Peyer's patch (tissue), 4 donors: Measurements from ENCODE around the gene MSI2. TPM values are rescaled to one million over a fixed set of nuclear protein-coding genes. Genes with fewer than 3 reads are reported as not detected.

ENCODE experiments used
- DNase-seq, 3 donors: peaks; one replicate each; pipeline ENCODE4 v3.0.0-alpha.2; 2017 to 2019
- H3K27ac ChIP-seq, 4 donors: fragments of 200-600 bp; sonication (generic); one replicate each; pipeline ENCODE4 v1.5.1; 2016 to 2019
- H3K27me3 ChIP-seq, 2 donors: fragments of 200-600 bp; sonication (generic); one replicate each; pipeline ENCODE4 v1.5.1; 2019
- H3K36me3 ChIP-seq, 3 donors: fragments of 200-600 bp; sonication (generic); one replicate each; pipeline ENCODE4 v1.5.1; 2016 to 2019
- H3K4me1 ChIP-seq, 4 donors: fragments of 200-600 bp; sonication (generic); one replicate each; pipeline ENCODE4 v1.5.1; 2016 to 2019
- H3K4me3 ChIP-seq, 4 donors: fragments of 200-600 bp; sonication (generic); 1 replicate in 3 of 4; 2 replicates in 1 of 4; pipeline ENCODE4 v1.5.1; 2016 to 2019; ENCODE audit warnings: mild to moderate bottlenecking in 1 of 4
- H3K9me3 ChIP-seq, 4 donors: fragments of 200-600 bp; sonication (generic); one replicate each; pipeline ENCODE4 v1.5.1; 2016 to 2019; ENCODE audit warnings: mild to moderate bottlenecking in 1 of 4
- POLR2A ChIP-seq, 2 donors: fragments of 450-650 bp; IDR thresholded peaks; one replicate each; pipeline ENCODE4 v1.5.1; 2017; ENCODE audit warnings: antibody characterized with exemption in 2 of 2, mild to moderate bottlenecking in 2 of 2, moderate library complexity in 2 of 2
- total RNA-seq, 4 donors: library from RNA; depleted of rRNA; stranded (reverse); fragments of >200 nt; gene quantifications; one replicate each; pipeline ENCODE4 v1.1.0, GENCODE V29; 2016
- TF ChIP-seq, protein P1 (sequence below), 6 experiments: fragments of 450-650 bp in 4 of 6; fragments of 200-600 bp in 2 of 6; sonication (generic) in 1 of 6; IDR thresholded peaks; one replicate each; pipeline ENCODE4 v1.5.1; 2017 to 2019; ENCODE audit warnings: antibody characterized with exemption in 6 of 6, mild to moderate bottlenecking in 3 of 6, moderate library complexity in 1 of 6

Gene MSI2
- total RNA-seq, 4 donors from 2014 or later: 25.9 to 39.0 (median 29.2) TPM

DNA sequence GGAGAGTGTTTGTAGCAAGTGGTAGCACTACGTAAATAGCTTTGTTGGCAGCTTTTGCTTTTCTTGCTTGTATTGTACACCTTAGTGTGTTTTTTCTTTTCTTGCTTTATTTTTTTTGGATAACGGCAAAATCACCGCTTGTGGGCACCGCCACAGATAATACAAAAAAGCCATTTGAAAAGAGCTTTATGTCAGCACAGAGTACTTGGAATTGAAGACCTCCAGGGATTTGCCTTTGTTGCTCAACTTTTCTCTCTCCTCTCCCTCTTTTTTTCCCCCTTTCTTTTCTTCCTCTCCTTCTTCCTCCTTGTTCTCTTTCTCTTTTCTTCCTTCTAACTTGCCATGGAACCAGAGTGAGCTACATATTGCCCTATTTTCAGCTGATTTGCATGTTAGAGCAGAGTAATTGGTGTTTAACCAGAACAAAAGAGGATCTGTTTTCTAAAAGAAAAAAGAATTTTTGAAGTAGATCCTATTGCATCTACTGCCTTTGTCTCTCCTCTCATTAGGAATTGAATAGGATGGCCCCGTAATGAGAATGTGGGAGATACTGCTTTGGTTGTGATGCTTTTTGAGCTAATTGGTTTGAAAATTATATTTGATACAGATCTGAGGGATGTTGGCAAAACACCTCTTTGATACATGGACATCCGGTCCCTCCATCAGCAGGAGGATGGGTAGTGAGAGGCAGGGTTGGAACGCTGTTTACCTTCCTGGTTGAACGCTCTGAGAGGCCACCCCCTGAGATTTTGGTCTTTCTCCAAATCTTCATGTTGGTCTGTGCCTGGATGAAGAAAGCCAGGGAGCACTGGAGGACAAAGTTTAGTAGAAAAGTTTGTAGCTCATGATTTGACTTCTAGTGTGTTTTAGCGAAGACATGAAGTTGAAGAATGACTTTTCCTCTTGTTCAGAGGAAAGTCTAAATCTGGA lies 85.6 kb downstream of the MSI2 start:
- H3K4me1 ChIP-seq: no peaks in the 10 kb centered on the region
- DNase-seq: no peak
- H3K36me3 ChIP-seq: no peaks in the 10 kb centered on the region
- no peaks in the 10 kb centered on the region for H3K9me3 ChIP-seq
- H3K4me3 ChIP-seq: no peak overlapping the region
- H3K27me3 ChIP-seq: no peaks in the 10 kb centered on the region
- TF ChIP-seq POLR2A (IDR thresholded peaks at IDR 0.05): no peak
- TF ChIP-seq, protein P1, sequence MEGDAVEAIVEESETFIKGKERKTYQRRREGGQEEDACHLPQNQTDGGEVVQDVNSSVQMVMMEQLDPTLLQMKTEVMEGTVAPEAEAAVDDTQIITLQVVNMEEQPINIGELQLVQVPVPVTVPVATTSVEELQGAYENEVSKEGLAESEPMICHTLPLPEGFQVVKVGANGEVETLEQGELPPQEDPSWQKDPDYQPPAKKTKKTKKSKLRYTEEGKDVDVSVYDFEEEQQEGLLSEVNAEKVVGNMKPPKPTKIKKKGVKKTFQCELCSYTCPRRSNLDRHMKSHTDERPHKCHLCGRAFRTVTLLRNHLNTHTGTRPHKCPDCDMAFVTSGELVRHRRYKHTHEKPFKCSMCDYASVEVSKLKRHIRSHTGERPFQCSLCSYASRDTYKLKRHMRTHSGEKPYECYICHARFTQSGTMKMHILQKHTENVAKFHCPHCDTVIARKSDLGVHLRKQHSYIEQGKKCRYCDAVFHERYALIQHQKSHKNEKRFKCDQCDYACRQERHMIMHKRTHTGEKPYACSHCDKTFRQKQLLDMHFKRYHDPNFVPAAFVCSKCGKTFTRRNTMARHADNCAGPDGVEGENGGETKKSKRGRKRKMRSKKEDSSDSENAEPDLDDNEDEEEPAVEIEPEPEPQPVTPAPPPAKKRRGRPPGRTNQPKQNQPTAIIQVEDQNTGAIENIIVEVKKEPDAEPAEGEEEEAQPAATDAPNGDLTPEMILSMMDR (IDR thresholded peaks at IDR 0.05): no peak
- no peak overlapping the region for H3K27ac ChIP-seq

DNA sequence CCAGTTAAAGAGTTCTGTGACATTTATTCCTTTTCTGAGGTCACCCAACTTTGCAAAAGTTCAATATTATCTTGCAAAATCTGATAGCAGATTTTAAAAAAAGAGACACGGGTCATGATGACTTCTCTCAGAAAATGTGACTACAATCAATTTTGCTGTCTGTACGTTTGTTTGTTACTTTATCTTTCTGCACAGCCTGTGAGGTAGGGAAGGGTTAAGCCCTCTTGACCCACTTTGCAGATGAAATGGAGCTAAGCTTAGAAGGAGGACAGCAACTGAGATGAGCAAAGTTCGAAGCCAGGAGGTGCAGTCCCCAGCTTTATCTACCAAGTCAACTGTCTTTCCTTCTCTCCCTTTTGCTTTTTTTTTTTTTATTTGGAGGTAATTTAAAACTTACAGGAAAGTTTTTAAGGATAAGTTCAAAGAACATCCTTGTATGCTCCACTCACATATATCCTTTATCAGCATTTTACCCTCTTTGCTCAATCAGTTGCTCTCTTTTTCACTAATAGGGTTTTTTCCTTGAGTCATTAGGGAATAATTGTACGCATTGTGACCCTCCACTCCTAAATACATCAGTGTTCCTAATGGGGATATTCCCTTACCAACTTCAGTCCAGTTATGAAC lies 86.8 kb downstream of the MSI2 start:
- Histone ChIP-seq H3K27me3 (no peaks in the 10 kb centered on the region), H3K27ac (no peak overlapping the region), H3K4me3 (no peak overlapping the region), H3K4me1 (no peaks in the 10 kb centered on the region), H3K9me3 (no peaks in the 10 kb centered on the region), H3K36me3 (peaks cover 0 to 5% (median 0%) of the 10 kb centered on the region in 3 donors)
- DNase-seq: no peak
- TF ChIP-seq, protein P1 (IDR thresholded peaks at IDR 0.05): no peak
- TF ChIP-seq POLR2A (IDR thresholded peaks at IDR 0.05): no peak

DNA sequence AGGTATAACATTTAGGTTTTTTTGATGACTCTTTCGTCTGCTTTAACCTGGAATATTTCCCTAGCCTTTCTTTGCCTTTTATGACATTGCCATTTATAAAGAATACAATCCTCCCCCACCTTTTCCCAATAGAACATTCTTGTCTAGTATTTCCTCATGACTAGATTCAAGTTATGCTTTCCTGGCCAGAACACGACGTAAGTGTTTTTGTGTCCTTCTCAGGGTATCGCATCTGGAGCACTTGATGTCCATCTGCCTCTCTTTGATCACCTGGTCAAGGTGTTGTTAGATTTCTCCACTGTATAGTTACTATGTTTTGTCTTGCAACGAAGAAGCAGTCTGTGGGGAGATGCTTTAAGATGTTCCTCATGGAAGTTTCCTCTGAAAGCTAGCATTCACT lies 87.4 kb downstream of the MSI2 start:
- no peak overlapping the region for H3K27ac ChIP-seq
- TF ChIP-seq POLR2A (IDR thresholded peaks at IDR 0.05): no peak
- TF ChIP-seq, protein P1 (IDR thresholded peaks at IDR 0.05): no peak
- H3K9me3 ChIP-seq: no peaks in the 10 kb centered on the region
- no peaks in the 10 kb centered on the region for H3K4me1 ChIP-seq
- H3K36me3 ChIP-seq: peaks cover 0 to 5% (median 0%) of the 10 kb centered on the region in 3 donors
- no peaks in the 10 kb centered on the region for H3K27me3 ChIP-seq
- DNase-seq: no peak
- H3K4me3 ChIP-seq: no peak overlapping the region

DNA sequence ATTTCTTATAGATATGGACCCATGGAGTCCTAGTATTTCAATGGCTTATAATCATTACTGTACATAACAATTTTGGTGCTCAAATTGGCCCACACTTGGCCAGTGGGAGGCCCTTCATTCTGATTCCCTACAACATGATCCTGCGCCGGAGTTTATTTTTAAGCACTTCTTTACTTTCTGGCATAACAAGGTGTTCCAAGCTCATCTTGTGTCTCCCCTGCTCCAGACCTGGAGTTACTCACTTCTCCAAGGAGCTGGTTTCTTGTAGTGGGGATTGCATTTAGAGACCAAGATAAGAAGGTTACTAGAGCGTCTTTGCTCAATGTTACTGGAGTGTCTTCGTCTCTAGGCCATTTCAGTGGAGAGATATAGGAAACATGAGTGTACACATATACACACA lies 87.9 kb downstream of the MSI2 start:
- Histone ChIP-seq H3K27me3 (no peaks in the 10 kb centered on the region), H3K4me1 (no peaks in the 10 kb centered on the region), H3K4me3 (no peak overlapping the region), H3K36me3 (peaks cover 0 to 5% (median 0%) of the 10 kb centered on the region in 3 donors), H3K9me3 (no peaks in the 10 kb centered on the region), H3K27ac (no peak overlapping the region)
- TF ChIP-seq POLR2A (IDR thresholded peaks at IDR 0.05): no peak
- TF ChIP-seq, protein P1 (IDR thresholded peaks at IDR 0.05): no peak
- DNase-seq: no peak

- H3K27me3 ChIP-seq: no peaks in the 10 kb centered on the region
- H3K9me3 ChIP-seq: no peaks in the 10 kb centered on the region
- no peak for DNase-seq
- TF ChIP-seq POLR2A (IDR thresholded peaks at IDR 0.05): no peak
- TF ChIP-seq, protein P1 (IDR thresholded peaks at IDR 0.05): no peak
- H3K36me3 ChIP-seq: peaks cover 0 to 5% (median 0%) of the 10 kb centered on the region in 3 donors
- H3K4me1 ChIP-seq: no peaks in the 10 kb centered on the region
- no peak overlapping the region for H3K4me3 ChIP-seq
- no peak overlapping the region for H3K27ac ChIP-seq
These were observed 93.4 kb downstream of the MSI2 start for GRCh38 chr17:57349541-57350247.
